ENCODE measurements around the gene ZNF787.

The ZNF787 gene

DNA sequence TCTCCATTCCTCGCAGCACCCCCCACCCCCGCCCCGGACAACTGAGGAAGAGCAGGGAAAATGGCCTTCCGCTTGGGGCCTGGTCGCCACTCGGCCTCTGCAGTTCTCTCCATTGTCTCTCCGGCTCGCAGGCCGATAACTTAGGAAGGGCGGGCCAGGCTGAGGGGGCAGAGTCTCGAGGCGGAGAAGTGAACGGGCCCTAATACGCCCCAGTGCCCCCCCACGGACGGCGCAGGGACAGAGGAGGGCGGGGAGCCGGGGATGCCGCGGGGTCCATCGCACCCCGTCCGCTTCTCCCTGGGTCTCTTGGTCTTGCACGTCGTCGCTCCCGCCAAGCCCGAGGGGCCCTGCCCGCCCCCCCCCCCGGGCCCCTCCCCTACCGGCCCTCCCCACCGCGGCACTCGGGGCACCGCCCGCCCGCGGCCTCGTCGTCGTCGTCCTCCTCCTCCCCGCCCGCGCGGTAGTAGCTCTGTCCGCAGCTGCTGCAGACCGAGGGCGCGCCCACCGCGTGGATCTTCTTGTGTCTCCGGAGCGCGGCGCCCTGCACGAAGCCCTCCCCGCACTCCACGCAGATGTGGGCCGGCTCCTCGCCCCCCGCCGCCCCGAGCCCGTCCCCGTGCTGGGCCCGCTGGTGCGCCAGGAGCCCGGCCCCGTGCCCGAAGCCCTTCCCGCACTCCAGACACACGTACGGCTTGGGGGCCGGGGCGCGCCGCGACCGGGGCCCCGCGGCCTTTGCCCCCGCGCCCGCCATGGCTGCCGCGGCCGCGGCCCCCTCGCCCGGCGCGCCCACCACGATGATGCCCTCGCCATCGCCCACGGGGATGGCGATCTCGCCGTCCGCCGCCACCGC lies 33.2 kb downstream of the ZNF787 start:
- no peak for DNase-seq (ENCODE audit: low spot score)

- no peak for DNase-seq (ENCODE audit: low spot score)
Observed at GRCh38 chr19:56086671-56087430, 34.2 kb downstream of the ZNF787 start.

DNA sequence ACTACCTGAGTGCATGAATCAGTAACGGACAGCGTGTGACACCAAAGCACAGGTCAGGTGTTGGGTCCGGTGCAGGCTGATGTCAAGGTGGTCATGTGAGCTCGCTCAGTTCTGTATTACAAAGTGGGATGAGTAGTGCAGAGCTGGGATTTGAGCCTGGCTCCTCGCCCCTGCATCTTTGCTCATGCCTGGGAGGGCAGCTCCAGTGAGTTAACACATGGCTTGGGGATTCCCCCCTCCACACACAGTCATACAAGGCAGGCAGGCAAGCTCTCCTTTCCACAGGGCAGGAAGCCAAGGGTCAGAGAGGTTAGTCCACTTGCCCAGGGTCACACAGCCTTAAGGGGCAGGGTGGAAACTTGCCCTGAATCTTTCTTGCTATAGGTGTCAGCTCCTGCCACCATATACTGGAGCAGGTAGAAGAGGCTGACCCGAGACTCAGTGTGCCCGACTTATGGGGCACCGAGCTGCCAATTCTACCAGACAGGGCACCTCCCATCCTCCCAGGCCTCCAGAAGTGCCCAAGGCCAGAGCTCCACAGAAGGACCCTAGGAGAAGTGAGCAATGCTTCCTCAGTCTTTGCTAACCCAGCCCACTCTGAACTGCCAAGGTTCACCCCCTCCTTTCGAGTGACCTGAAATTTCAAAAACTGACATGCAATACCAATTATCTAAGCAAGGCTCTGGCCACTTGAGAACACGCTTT lies 35.4 kb downstream of the ZNF787 start:
- no peak for DNase-seq (ENCODE audit: low spot score)

DNA sequence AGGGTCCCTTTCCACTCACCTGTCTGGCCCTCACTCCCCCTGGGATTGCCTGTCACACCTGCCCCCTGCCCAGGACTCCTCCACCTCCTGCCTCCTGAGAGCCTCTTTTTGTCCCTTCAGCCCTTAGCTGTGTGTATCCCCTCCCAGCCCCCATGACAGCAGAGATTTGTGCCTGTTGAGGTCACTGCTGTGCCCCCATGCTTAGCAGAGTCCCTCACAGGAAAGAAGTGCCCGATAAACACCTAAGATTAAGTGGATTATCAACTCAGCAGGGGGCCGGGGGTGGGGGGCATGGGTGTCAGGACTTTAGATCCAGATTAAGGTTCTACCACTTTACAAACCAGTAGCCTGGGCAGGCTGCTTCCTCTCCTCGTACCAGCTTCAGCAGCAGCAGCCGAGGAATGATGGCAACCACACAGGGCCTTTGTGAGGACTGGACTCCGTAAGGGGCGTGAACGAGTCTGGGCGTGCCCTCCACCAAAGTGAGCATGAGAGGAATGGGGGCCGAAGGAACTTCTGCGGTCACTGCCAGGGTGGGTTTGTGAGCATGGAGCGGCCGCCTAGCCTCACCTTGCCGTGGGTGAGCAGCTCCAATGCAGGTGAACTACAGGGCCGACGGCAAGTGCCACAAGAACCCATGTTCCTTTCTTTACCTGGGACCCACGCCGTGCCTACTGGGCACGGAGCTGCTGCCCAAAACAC lies 36.1 kb downstream of the ZNF787 start:
- DNase-seq (ENCODE audit: low spot score), result no peak

GRCh38 chr19:56083668-56084067 lies 37.4 kb downstream of the ZNF787 start:
- no peak for DNase-seq (ENCODE audit: low spot score)

GRCh38 chr19:56080669-56081401 lies 40.3 kb downstream of the ZNF787 start:
- peak; percentile 91 for DNase-seq (ENCODE audit: low spot score)

DNA sequence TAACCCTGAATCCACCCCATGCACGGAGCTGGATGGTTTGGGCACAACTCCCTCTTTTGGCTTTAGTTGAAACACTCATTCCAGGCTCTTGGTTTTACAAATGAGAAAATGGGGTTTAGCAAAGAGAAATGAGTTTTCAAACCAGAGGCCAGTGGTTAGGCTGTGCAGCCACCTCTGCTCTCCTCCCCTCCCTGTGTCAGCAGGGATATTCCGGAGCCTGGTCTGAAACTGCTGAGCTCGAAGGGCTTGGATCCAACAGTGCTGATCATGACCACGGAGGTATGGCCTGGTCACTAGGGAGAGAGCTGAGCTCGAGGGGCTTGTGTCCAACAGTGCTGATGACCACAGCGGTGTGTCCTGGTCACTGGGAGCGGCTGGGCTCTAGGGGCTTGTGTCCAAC lies 41.5 kb downstream of the ZNF787 start:
- no peak for DNase-seq (ENCODE audit: low spot score)

DNA sequence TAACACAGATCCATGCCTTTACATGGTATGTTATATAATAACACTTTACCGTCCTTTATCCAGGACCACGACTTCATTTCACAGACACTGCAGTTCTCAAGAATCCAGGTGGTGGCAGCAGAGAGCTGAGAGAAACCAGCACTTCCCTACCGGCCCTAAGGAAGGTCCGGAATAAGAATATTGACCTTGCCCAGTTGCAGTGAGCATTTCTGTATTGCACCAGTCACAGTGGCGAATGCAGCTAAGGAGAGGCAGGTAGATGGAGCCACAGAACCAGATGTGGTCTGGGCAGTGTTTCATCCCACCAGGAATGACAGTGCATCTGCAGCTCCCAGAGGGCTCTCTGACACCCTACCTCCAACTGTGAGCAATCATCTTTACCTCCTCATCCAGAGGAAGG lies 44.6 kb downstream of the ZNF787 start:
- DNase-seq (ENCODE audit: low spot score), result peak; percentile 81

GRCh38 chr19:56071151-56071550 lies 49.9 kb downstream of the ZNF787 start:
- no peak for DNase-seq (ENCODE audit: low spot score)

DNA sequence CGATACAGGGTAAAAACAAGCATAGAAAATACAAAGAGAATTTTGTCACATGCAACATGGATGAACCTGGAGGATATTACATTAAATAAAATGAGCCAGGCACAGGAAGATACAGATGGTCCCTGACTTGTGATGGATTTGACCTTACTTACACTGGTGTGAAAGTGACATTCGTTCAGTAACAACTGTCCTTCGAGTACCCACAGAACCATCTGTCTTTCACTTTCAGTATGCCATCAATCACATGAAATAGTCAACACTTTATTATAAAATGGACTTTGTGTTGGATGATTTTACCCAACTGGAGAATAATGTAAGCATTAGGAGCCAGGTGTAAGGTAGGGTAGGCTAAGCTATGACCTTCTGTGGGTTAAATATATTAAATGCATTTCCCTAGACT lies 51.5 kb downstream of the ZNF787 start:
- DNase-seq (ENCODE audit: low spot score), result no peak

DNA sequence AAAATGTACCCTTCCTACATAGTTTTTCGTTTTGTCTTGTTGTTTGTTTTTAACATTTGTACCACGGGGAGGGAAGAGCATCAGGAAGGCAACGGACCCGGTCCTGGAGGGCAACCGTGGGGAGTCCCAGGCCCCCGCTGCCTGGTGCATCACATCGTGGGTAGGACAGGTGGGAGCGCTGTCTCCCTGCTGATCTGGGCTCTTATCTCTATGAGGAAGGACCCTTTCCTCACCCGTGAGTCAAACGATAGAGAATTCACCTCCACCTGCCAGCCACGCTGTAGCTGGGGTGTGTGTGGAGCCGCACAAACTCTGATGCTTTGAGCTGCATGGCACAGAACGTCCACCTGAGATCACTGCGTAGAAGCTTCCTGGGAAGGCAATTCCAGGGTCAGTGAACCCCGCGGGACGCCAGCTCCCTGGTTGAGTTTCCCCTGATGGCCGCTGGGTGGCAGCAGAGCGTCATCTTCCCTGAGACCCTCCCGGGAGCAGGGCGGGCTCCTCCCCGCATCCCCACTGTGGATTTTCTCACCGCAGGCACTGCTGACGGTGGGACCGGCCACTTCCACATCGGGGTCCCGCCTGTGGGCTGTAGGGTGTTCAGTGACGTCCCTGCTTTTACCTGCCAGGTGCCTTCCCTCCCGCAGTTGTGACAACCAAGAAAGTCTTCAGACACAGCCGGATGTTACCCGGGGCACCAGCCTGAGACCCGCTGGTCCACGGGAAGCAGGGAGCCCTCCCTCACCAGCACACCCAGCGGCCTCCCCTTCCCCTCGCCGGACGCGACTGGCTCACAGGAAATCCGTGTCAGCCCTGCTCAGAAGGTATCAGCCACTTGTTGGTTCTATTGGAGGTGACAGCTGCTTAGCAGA lies 54.7 kb downstream of the ZNF787 start:
- DNase-seq (ENCODE audit: low spot score), result peak; percentile 90

DNA sequence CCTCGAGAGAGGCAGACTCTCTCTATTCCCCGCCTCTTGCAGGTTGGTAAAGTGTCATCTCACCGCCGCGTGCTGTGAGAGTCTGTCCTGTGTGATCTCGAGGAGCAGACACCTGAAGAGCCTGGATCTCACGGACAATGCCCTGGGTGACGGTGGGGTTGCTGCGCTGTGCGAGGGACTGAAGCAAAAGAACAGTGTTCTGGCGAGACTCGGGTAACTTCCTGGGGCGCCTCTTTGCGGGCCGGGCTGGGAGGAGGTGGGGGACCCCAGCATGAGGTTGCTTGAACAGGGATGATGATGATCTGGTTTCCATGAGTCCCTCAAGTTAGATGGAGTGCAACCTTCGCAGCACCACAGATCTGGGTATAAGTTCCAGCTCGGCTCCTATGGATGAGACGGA lies 67.5 kb downstream of the ZNF787 start:
- DNase-seq (ENCODE audit: low spot score), result no peak
